Osteocyte (in vitro differentiated cells): Measurements from ENCODE around the gene OR2B6. TPM values are rescaled to one million over a fixed set of nuclear protein-coding genes. Genes with fewer than 3 reads are reported as not detected.

ENCODE experiments used
- DNase-seq: peaks from one replicate; pipeline ENCODE4 v3.0.0; 2021; ENCODE audit warnings: mixed read lengths; ENCODE audit not compliant: unreplicated experiment; ENCODE audit errors: extremely low spot score
- H3K27ac Mint-ChIP-seq: one replicate; pipeline ENCODE4 v1.8.0; 2021; ENCODE audit warnings: mild to moderate bottlenecking, mixed read lengths; ENCODE audit not compliant: unreplicated experiment
- H3K27me3 Mint-ChIP-seq: one replicate; pipeline ENCODE4 v1.8.0; 2021; ENCODE audit warnings: mixed read lengths; ENCODE audit not compliant: unreplicated experiment
- H3K36me3 Mint-ChIP-seq: one replicate; pipeline ENCODE4 v1.8.0; 2021; ENCODE audit warnings: mixed read lengths; ENCODE audit not compliant: unreplicated experiment
- H3K4me1 Mint-ChIP-seq: one replicate; pipeline ENCODE4 v1.8.0; 2021; ENCODE audit warnings: mixed read lengths; ENCODE audit not compliant: unreplicated experiment
- H3K4me3 Mint-ChIP-seq: one replicate; pipeline ENCODE4 v1.8.0; 2021; ENCODE audit warnings: mild to moderate bottlenecking, moderate library complexity, mixed read lengths; ENCODE audit not compliant: unreplicated experiment
- H3K9me3 Mint-ChIP-seq: one replicate; pipeline ENCODE4 v1.8.0; 2021; ENCODE audit warnings: mixed read lengths; ENCODE audit not compliant: unreplicated experiment
- total RNA-seq: library from RNA; stranded (reverse); gene quantifications from 2 replicates; pipeline ENCODE4 v1.2.1, GENCODE V29; 2021
- TF ChIP-seq, protein P1 (sequence below): fragments of 200-600 bp; sonication (generic); IDR thresholded peaks from 2 replicates; pipeline ENCODE4 v1.5.0; 2021; ENCODE audit warnings: antibody characterized with exemption, mild to moderate bottlenecking, moderate library complexity

Gene OR2B6
- total RNA-seq, 1 donor from 2014 or later = not detected

DNA sequence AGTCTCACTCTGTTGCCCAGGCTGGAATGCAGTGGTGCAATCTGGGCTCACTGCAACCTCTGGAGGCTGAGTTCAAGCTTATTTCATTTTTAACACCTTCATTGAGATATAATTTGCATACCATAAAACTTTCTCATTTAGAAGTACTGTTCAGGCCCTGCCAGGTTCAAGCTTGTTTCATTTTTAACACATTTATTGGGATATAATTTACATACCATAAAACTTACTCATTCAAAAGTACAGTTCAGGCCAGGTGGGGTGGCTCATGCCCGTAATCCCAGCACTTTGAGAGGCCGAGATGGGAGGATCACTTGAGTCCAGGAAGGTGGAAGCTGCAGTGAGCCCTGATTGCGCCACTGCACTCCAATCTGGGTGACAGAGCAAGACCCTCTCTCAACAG, 5.5 kb downstream of the OR2B6 start:
- H3K27me3 Mint-ChIP-seq = peaks cover 12% of the 10 kb centered on the region
- no peaks in the 10 kb centered on the region for H3K9me3 Mint-ChIP-seq
- TF ChIP-seq, protein P1, sequence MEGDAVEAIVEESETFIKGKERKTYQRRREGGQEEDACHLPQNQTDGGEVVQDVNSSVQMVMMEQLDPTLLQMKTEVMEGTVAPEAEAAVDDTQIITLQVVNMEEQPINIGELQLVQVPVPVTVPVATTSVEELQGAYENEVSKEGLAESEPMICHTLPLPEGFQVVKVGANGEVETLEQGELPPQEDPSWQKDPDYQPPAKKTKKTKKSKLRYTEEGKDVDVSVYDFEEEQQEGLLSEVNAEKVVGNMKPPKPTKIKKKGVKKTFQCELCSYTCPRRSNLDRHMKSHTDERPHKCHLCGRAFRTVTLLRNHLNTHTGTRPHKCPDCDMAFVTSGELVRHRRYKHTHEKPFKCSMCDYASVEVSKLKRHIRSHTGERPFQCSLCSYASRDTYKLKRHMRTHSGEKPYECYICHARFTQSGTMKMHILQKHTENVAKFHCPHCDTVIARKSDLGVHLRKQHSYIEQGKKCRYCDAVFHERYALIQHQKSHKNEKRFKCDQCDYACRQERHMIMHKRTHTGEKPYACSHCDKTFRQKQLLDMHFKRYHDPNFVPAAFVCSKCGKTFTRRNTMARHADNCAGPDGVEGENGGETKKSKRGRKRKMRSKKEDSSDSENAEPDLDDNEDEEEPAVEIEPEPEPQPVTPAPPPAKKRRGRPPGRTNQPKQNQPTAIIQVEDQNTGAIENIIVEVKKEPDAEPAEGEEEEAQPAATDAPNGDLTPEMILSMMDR = no peak
- no peak overlapping the region for H3K4me3 Mint-ChIP-seq
- H3K4me1 Mint-ChIP-seq = no peaks in the 10 kb centered on the region
- DNase-seq = no peak
- no peaks in the 10 kb centered on the region for H3K36me3 Mint-ChIP-seq
- no peak overlapping the region for H3K27ac Mint-ChIP-seq

DNA sequence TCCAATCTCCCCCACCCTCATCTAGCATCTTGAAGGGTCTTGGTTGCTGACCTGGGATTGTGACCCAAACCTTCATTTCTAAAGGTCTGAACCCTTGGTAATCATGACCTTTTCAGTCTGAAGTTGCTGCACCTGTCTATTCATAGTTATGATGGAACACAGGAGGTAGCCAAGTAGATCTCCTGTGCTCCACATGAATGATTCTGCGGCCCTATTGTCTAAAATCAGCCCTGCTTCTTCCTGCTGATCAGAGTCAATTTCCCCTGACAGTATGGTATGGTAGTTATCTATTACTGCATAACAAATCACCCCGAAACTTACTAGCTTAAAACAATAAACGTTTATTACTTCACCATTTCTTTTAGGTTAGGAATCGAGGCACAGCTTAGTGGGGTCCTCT, 9.0 kb downstream of the OR2B6 start:
- Mint-ChIP-seq H3K9me3 (peaks cover 12% of the 10 kb centered on the region), H3K36me3 (no peaks in the 10 kb centered on the region), H3K4me3 (no peak overlapping the region), H3K4me1 (no peaks in the 10 kb centered on the region), H3K27me3 (no peaks in the 10 kb centered on the region), H3K27ac (no peak overlapping the region)
- TF ChIP-seq, protein P1 = no peak
- DNase-seq = no peak

DNA sequence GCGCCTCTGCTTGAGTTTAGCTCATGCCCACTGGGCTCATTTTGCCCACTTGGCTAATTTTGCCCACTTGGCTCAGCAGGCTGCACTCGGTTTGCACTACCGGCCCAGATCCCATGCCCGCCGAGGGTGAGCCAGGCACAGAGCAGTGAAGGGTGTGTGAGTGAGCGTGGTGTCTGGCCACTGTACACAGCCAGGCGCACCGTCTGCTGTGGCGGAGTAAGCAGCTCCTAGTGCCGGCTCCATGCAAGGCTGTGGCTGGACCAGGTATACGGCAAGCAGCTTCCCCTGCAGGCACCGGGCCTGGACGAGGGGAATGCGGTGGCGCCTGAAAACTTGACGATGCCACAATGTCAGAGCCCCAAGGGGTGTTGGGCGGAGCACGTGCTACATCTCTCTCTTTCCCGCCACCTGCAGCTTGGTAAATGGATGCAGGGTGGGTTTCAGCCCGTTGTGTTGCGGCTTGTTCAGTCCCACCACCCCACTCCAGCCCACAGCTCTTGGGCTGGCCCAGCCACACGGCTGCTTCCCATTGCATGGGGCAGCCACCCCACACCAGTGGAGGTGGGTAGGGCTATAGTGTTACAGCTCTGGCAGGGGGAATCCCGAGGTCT, 9.9 kb downstream of the OR2B6 start:
- H3K27me3 Mint-ChIP-seq = no peaks in the 10 kb centered on the region
- H3K9me3 Mint-ChIP-seq = peaks cover 12% of the 10 kb centered on the region
- H3K27ac Mint-ChIP-seq = no peak overlapping the region
- no peak for DNase-seq
- no peaks in the 10 kb centered on the region for H3K36me3 Mint-ChIP-seq
- no peaks in the 10 kb centered on the region for H3K4me1 Mint-ChIP-seq
- TF ChIP-seq, protein P1 = no peak
- H3K4me3 Mint-ChIP-seq = no peak overlapping the region

DNA sequence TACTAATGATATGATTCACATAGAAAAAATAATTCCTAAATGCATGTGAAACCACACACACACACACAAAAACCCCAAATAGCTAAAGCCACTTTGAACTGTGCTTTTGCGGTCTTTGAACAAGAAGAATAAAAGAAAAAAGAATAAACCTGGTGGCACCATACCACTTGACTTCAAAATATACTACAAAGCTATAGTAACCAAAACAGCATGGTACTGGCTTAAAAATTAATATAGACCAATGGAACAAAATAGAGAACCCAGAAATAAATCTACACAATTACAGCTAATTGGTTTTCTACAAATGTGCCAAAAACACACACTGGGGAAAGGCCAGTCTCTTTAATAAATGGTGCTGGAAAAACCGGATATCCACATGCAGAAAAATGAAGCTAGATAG, 13.4 kb downstream of the OR2B6 start:
- no peaks in the 10 kb centered on the region for H3K36me3 Mint-ChIP-seq

DNA sequence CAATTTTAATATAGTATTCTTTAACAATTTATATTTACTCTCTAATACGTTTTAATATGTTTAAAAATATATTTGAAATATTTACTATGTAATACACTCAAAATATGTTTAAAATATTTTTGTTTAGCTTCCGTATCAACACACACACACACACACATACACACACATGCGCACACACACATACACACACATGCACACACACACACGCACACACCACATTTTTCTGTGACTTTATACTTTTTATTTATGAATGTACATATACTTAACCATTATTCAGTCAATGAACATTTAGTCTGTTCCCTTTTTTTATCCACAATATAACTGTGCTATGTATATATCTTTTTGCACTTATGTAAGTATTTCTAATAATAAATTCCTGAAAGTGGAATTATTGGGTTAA, 15.7 kb downstream of the OR2B6 start:
- Mint-ChIP-seq H3K4me1 (no peaks in the 10 kb centered on the region), H3K27ac (no peak overlapping the region), H3K27me3 (peaks cover 4% of the 10 kb centered on the region), H3K36me3 (no peaks in the 10 kb centered on the region), H3K9me3 (peaks cover 12% of the 10 kb centered on the region), H3K4me3 (no peak overlapping the region)
- DNase-seq = no peak
- TF ChIP-seq, protein P1 = no peak

More for the DNA sequence above, 13.4 kb downstream of the OR2B6 start:
- TF ChIP-seq, protein P1 = no peak
- H3K27me3 Mint-ChIP-seq = peaks cover 4% of the 10 kb centered on the region
- no peak overlapping the region for H3K4me3 Mint-ChIP-seq
- H3K9me3 Mint-ChIP-seq = peaks cover 12% of the 10 kb centered on the region
- H3K27ac Mint-ChIP-seq = no peak overlapping the region
- H3K4me1 Mint-ChIP-seq = no peaks in the 10 kb centered on the region
- DNase-seq = no peak
